Activated CD4-positive, alpha-beta T cell treated with anti-CD3 and anti-CD28 coated beads, Interleukin-2, amount 50 U/mL, for 24 hours (primary cell): ENCODE data around the gene PERP.

Experiments used
- DNase-seq, 2 donors: peaks; one replicate each; pipeline ENCODE4 v3.0.0-alpha.2; 2020; ENCODE audit warnings: low read depth in 1 of 2, low spot score in 1 of 2

Gene PERP

GRCh38 chr6:138063726-138064125 is 43.5 kb downstream of the PERP start:
- DNase-seq, result no peak

GRCh38 chr6:138054982-138055381 is 52.2 kb downstream of the PERP start:
- DNase-seq, result no peak

- no peak for DNase-seq
Observed at GRCh38 chr6:138052783-138053182, 54.4 kb downstream of the PERP start.

- no peak for DNase-seq
Observed at GRCh38 chr6:138044972-138045371, 62.2 kb downstream of the PERP start.

- DNase-seq, result no peak
Observed at GRCh38 chr6:138044458-138044857, 62.8 kb downstream of the PERP start.
